ENCODE results near the gene MMP15.
"Not testable (repeated sequence)": the region's sequence is repeated elsewhere in the genome, so short reads cannot be mapped to it uniquely, and the experiment has no call there.

Gene MMP15

GRCh38 chr16:58076514-58076913, 51.0 kb downstream of the MMP15 start:
- DNase-seq (ENCODE audit: extremely low spot score, insufficient read length, low read depth) (no peak), FAIRE-seq (no peak)

GRCh38 chr16:58077796-58078195, 52.2 kb downstream of the MMP15 start:
- DNase-seq (ENCODE audit: extremely low spot score, insufficient read length, low read depth) (no peak), FAIRE-seq (no peak)

- not testable (repeated sequence) for DNase-seq (ENCODE audit: extremely low spot score, insufficient read length, low read depth); FAIRE-seq
These were observed 55.1 kb downstream of the MMP15 start for GRCh38 chr16:58080657-58081056.

- no peak for DNase-seq (ENCODE audit: extremely low spot score, insufficient read length, low read depth)
- no peak for FAIRE-seq
These were observed 56.8 kb downstream of the MMP15 start for GRCh38 chr16:58082381-58082780.

GRCh38 chr16:58084635-58085034, 59.1 kb downstream of the MMP15 start:
- no peak for FAIRE-seq

GRCh38 chr16:58085171-58085570, 59.6 kb downstream of the MMP15 start:
- no peak for FAIRE-seq
- DNase-seq (ENCODE audit: extremely low spot score, insufficient read length, low read depth) = no peak

More at GRCh38 chr16:58084635-58085034, 59.1 kb downstream of the MMP15 start:
- no peak for DNase-seq (ENCODE audit: extremely low spot score, insufficient read length, low read depth)

- DNase-seq (ENCODE audit: extremely low spot score, insufficient read length, low read depth) (no peak), FAIRE-seq (no peak)
These were observed 60.2 kb downstream of the MMP15 start for GRCh38 chr16:58085584-58086251.

- FAIRE-seq (no peak), DNase-seq (ENCODE audit: extremely low spot score, insufficient read length, low read depth) (no peak)
These were observed 61.0 kb downstream of the MMP15 start for GRCh38 chr16:58086381-58087208.

- no peak for FAIRE-seq
These were observed 61.8 kb downstream of the MMP15 start for GRCh38 chr16:58087209-58087913.

GRCh38 chr16:58088091-58088490, 62.5 kb downstream of the MMP15 start:
- no peak for FAIRE-seq

More at GRCh38 chr16:58087209-58087913, 61.8 kb downstream of the MMP15 start:
- no peak for DNase-seq (ENCODE audit: extremely low spot score, insufficient read length, low read depth)

GRCh38 chr16:58090396-58090795, 64.8 kb downstream of the MMP15 start:
- not testable (repeated sequence) for DNase-seq (ENCODE audit: extremely low spot score, insufficient read length, low read depth); FAIRE-seq

More at GRCh38 chr16:58088091-58088490, 62.5 kb downstream of the MMP15 start:
- no peak for DNase-seq (ENCODE audit: extremely low spot score, insufficient read length, low read depth)

- FAIRE-seq = no peak
- no peak for DNase-seq (ENCODE audit: extremely low spot score, insufficient read length, low read depth)
These were observed 68.5 kb downstream of the MMP15 start for GRCh38 chr16:58094026-58094425.

GRCh38 chr16:58094791-58095574, 69.4 kb downstream of the MMP15 start:
- FAIRE-seq = no peak

GRCh38 chr16:58095575-58095960, 70.0 kb downstream of the MMP15 start:
- FAIRE-seq; DNase-seq (ENCODE audit: extremely low spot score, insufficient read length, low read depth): not testable (repeated sequence)

More at GRCh38 chr16:58094791-58095574, 69.4 kb downstream of the MMP15 start:
- no peak for DNase-seq (ENCODE audit: extremely low spot score, insufficient read length, low read depth)

GRCh38 chr16:58096249-58096648, 70.7 kb downstream of the MMP15 start:
- no peak for FAIRE-seq
- DNase-seq (ENCODE audit: extremely low spot score, insufficient read length, low read depth) = no peak
